HG03196 (cell line): ENCODE measurements around the gene TMEM220.
A peak's percentile ranks its signal among the peaks of the same experiment; 100 is the strongest.

Experiments used
- ATAC-seq: cut with Tn5 transposase; IDR thresholded peaks from one replicate; pipeline ENCODE4 v1.9.1; 2021; ENCODE audit not compliant: unreplicated experiment

The TMEM220 gene

GRCh38 chr17:10729334-10730193 lies at the start of gene TMEM220:
TMEM220 (minus strand) TSS chr17:10730023; CDS start chr17:10729851, 172 bp downstream.
- ATAC-seq, result peak; percentile 57

- ATAC-seq, result no peak
These were observed 49.8 kb upstream of the TMEM220 start for GRCh38 chr17:10779609-10780008.

GRCh38 chr17:10777890-10778289 lies 48.1 kb upstream of the TMEM220 start:
- no peak for ATAC-seq

- no peak for ATAC-seq
These were observed 47.4 kb upstream of the TMEM220 start for GRCh38 chr17:10777131-10777807.

GRCh38 chr17:10776381-10776780 lies 46.6 kb upstream of the TMEM220 start:
- no peak for ATAC-seq

- no peak for ATAC-seq
These were observed 46.0 kb upstream of the TMEM220 start for GRCh38 chr17:10775740-10776356.

GRCh38 chr17:10775058-10775457 lies 45.2 kb upstream of the TMEM220 start:
- no peak for ATAC-seq

- ATAC-seq, result no peak
These were observed 43.6 kb upstream of the TMEM220 start for GRCh38 chr17:10773391-10773790.

- ATAC-seq, result no peak
These were observed 42.9 kb upstream of the TMEM220 start for GRCh38 chr17:10772425-10773380.

- no peak for ATAC-seq
These were observed 41.3 kb upstream of the TMEM220 start for GRCh38 chr17:10771148-10771547.

GRCh38 chr17:10769840-10770239 lies 40.0 kb upstream of the TMEM220 start:
- no peak for ATAC-seq

- ATAC-seq, result no peak
These were observed 39.0 kb upstream of the TMEM220 start for GRCh38 chr17:10768750-10769251.

- ATAC-seq, result no peak
These were observed 37.4 kb upstream of the TMEM220 start for GRCh38 chr17:10767232-10767631.

GRCh38 chr17:10762037-10762436 lies 32.2 kb upstream of the TMEM220 start:
- ATAC-seq, result no peak

- no peak for ATAC-seq
These were observed 31.5 kb upstream of the TMEM220 start for GRCh38 chr17:10761281-10761680.

- ATAC-seq, result no peak
These were observed 28.2 kb upstream of the TMEM220 start for GRCh38 chr17:10758062-10758461.

- no peak for ATAC-seq
These were observed 27.8 kb upstream of the TMEM220 start for GRCh38 chr17:10757647-10758046.

GRCh38 chr17:10757067-10757466 lies 27.2 kb upstream of the TMEM220 start:
- no peak for ATAC-seq

GRCh38 chr17:10756619-10757018 lies 26.8 kb upstream of the TMEM220 start:
- ATAC-seq, result no peak

- no peak for ATAC-seq
These were observed 26.4 kb upstream of the TMEM220 start for GRCh38 chr17:10756185-10756584.
